ENCODE measurements around the gene LTK. TPM values are rescaled to one million over a fixed set of nuclear protein-coding genes. Genes with fewer than 3 reads are reported as not detected.

LTK gene
- total and polyA plus RNA-seq, 2 of the 4 experiments (the other 2 are of a cell fraction): 0.18 to 0.62 TPM

DNA sequence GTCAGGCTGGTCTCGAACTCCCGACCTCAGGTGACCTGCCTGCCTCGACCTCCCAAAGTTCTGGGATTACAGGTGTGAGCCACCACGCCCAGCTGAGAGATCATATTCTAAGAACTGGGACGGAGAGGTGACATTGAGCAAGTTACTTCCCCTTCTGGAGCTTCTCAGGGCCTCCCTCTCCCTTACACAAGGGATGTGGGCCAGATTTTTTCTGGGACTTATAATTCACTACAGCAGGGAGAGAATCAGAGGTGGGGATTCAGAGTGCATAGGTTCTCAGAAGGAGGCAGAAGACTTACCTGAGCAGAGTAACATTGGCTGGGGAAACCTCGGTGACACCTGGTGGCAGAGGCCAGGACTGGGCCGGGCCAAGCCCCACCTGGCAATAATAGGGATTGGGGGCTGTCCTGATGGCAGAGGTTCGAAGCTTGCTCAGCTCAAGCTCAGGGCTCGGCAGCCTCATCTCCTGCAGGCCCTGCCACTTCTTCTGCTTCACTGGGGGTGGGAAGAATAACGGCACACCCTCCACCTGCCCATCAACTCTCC lies 6.8 kb downstream of the LTK start:
- H4K5ac ChIP-seq (ENCODE audit: low read depth, low read length): no peak overlapping the region
- H3K9ac ChIP-seq (ENCODE audit: low read depth, low read length): no peak overlapping the region
- no peak overlapping the region for H2BK15ac ChIP-seq (ENCODE audit: low read depth, low read length)
- H3K4ac ChIP-seq (ENCODE audit: low read depth, low read length): no peak overlapping the region
- BruUV-seq (replicated peaks): no TSS peak
- H3K9me3 ChIP-seq (ENCODE audit: control insufficient read depth, insufficient read depth, low read length): no peaks in the 10 kb centered on the region
- no peak overlapping the region for H2BK120ac ChIP-seq (ENCODE audit: low read depth, low read length)
- no peak overlapping the region for H3K14ac ChIP-seq (replicated peaks; ENCODE audit: low read depth, low read length)
- WGBS, 2 experiments (ENCODE audit: extremely low coverage in 2 of 2, insufficient read length in 1 of 2): 72% methylated on average over 2 of the region's 10 CpGs; no CpG with 5 or more reads in 1 of the 2 experiments
- H3K56ac ChIP-seq (ENCODE audit: extremely low read depth, insufficient read depth, low read length): no peak overlapping the region
- in situ Hi-C loops (cut with MboI; ENCODE audit: low sequenced_read_pairs): no loop called here
- dilution Hi-C loops (cut with HindIII; ENCODE audit: low sequenced_read_pairs, unreplicated experiment): no loop called here
- H2AK9ac ChIP-seq (replicated peaks; ENCODE audit: low read depth, low read length, poor library complexity): no peak overlapping the region
- H3K4me3 ChIP-seq (ENCODE audit: insufficient read depth, low read depth, low read length): no peak overlapping the region
- H2BK5ac ChIP-seq (ENCODE audit: low read depth, low read length, poor library complexity, severe bottlenecking): no peak overlapping the region
- H2BK20ac ChIP-seq (ENCODE audit: low read depth, low read length): no peak overlapping the region
- H3K79me1 ChIP-seq (ENCODE audit: low read depth in 1 of 2, low read length in 2 of 2): no peaks in the 10 kb centered on the region
- H3K18ac ChIP-seq (ENCODE audit: low read depth, low read length): no peak overlapping the region
- no peak overlapping the region for H3K4me2 ChIP-seq (ENCODE audit: low read depth, low read length)
- H4K8ac ChIP-seq (ENCODE audit: low read depth in 2 of 2, low read length in 2 of 2): no peak overlapping the region
- ATAC-seq (ENCODE audit: low read depth): no peak
- H2AFZ ChIP-seq (replicated peaks; ENCODE audit: low read length, poor library complexity): no peak overlapping the region
- H4K20me1 ChIP-seq (ENCODE audit: insufficient read depth, low read length): 0 out of 2 replicates have a peak, but pooled peaks cover under 1% of the 10 kb centered on the region
- no peak overlapping the region for H3K23ac ChIP-seq (ENCODE audit: low read depth, low read length)
- ChIA-PET POLR2A (ENCODE audit: unreplicated experiment) (no interaction called here), CTCF (interaction anchor here (1.1 kb wide), 1 partner anchor 41 kb away, joined by 5 read pairs; no protein-coding TSS in a partner anchor)
- no peaks in the 10 kb centered on the region for H3K36me3 ChIP-seq (ENCODE audit: control insufficient read depth, insufficient read depth, low read length)
- H4K91ac ChIP-seq (ENCODE audit: insufficient read depth, low read depth, low read length): no peak overlapping the region
- H2AK5ac ChIP-seq (ENCODE audit: low read depth, low read length): no peak overlapping the region
- no peak for DNase-seq
- H3K9me1 ChIP-seq (ENCODE audit: insufficient read depth, low read length): no peaks in the 10 kb centered on the region
- H3K27me3 ChIP-seq (ENCODE audit: control insufficient read depth, insufficient read depth, low read length): peaks cover 29% of the 10 kb centered on the region
- no peak overlapping the region for H3K27ac ChIP-seq (ENCODE audit: insufficient read depth, low read length)
- no peak for TF ChIP-seq MAZ (IDR thresholded peaks at IDR 0.05; ENCODE audit: borderline replicate concordance, low read depth, low read length)
- TF ChIP-seq RAD21 (IDR thresholded peaks at IDR 0.05; ENCODE audit: low read length): no peak
- no peak for TF ChIP-seq USF2 (IDR thresholded peaks at IDR 0.05; ENCODE audit: low read depth, low read length)
- no peak for TF ChIP-seq MXI1 (IDR thresholded peaks at IDR 0.05; ENCODE audit: borderline replicate concordance, low read depth, low read length)
- TF ChIP-seq RCOR1 (IDR thresholded peaks at IDR 0.05; ENCODE audit: insufficient replicate concordance, low read length): no peak
- TF ChIP-seq NFE2L2 (IDR thresholded peaks at IDR 0.05; ENCODE audit: low read depth, low read length): no peak
- TF ChIP-seq, protein P1, sequence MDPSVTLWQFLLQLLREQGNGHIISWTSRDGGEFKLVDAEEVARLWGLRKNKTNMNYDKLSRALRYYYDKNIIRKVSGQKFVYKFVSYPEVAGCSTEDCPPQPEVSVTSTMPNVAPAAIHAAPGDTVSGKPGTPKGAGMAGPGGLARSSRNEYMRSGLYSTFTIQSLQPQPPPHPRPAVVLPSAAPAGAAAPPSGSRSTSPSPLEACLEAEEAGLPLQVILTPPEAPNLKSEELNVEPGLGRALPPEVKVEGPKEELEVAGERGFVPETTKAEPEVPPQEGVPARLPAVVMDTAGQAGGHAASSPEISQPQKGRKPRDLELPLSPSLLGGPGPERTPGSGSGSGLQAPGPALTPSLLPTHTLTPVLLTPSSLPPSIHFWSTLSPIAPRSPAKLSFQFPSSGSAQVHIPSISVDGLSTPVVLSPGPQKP (IDR thresholded peaks at IDR 0.05; ENCODE audit: borderline replicate concordance, low read depth, low read length): no peak
- TF ChIP-seq FOS (IDR thresholded peaks at IDR 0.05; ENCODE audit: low read depth, low read length): no peak
- TF ChIP-seq, protein P2, sequence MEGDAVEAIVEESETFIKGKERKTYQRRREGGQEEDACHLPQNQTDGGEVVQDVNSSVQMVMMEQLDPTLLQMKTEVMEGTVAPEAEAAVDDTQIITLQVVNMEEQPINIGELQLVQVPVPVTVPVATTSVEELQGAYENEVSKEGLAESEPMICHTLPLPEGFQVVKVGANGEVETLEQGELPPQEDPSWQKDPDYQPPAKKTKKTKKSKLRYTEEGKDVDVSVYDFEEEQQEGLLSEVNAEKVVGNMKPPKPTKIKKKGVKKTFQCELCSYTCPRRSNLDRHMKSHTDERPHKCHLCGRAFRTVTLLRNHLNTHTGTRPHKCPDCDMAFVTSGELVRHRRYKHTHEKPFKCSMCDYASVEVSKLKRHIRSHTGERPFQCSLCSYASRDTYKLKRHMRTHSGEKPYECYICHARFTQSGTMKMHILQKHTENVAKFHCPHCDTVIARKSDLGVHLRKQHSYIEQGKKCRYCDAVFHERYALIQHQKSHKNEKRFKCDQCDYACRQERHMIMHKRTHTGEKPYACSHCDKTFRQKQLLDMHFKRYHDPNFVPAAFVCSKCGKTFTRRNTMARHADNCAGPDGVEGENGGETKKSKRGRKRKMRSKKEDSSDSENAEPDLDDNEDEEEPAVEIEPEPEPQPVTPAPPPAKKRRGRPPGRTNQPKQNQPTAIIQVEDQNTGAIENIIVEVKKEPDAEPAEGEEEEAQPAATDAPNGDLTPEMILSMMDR (conservative IDR thresholded peaks at IDR 0.05; ENCODE audit: low read depth, low read length): no peak
- TF ChIP-seq BHLHE40 (IDR thresholded peaks at IDR 0.05; ENCODE audit: low read depth, low read length): no peak
- TF ChIP-seq CEBPB (IDR thresholded peaks at IDR 0.05; ENCODE audit: low read depth, low read length): no peak
- intact Hi-C loops (cut with micrococcal nuclease): no loop called here
- H3K4me1 ChIP-seq (ENCODE audit: control insufficient read depth, insufficient read depth, low read length): no peaks in the 10 kb centered on the region; the same call in 1 of the 2 replicates

Measured in IMR-90 (cell line).